HCT116 (cell line): ENCODE data around the gene ITPKB. TPM values are rescaled to one million over a fixed set of nuclear protein-coding genes. Genes with fewer than 3 reads are reported as not detected.

Experiments
- ATAC-seq: fragments of 200-7000 bp; cut with Tn5 transposase; 2 replicates; pipeline ENCODE4 v1.9.1; 2020; ENCODE audit warnings: mild to moderate bottlenecking, moderate library complexity
- BruUV-seq: library from RNA; stranded (reverse); fragments of 400-500 nt; replicated peaks from 2 replicates; lab custom pipeline; 2021; lab: Mats Ljungman, UMichigan
- CTCF ChIA-PET: fragments of 300-600 bp; sonication (Branson Sonifier 250); formaldehyde crosslinking; loops from one replicate; lab custom pipeline; 2021; ENCODE audit warnings: antibody characterized with exemption; lab: Charles Lee
- POLR2A ChIA-PET: fragments of 300-600, 350-600 bp; sonication (Branson Sonifier 250); formaldehyde crosslinking; loops from one replicate; lab custom pipeline; 2021; ENCODE audit warnings: antibody characterized with exemption; lab: Charles Lee
- RAD21 ChIA-PET, 2 experiments: fragments of 300-600 bp; sonication (Branson Sonifier 250); formaldehyde crosslinking; loops; one replicate each; lab custom pipeline; 2023; ENCODE audit warnings: low total read pairs in 2 of 2; ENCODE audit not compliant: uncharacterized antibody in 2 of 2, unreplicated experiment in 2 of 2, low non-redundant PET in 1 of 2; lab: Charles Lee
- DNase-seq: peaks from one replicate; pipeline ENCODE4 v3.0.0-alpha.2; 2010; ENCODE audit warnings: low read depth, low spot score
- H2AFZ ChIP-seq: fragments of 200-600 bp; shearing (Covaris generic), sonication (generic); 2 replicates; pipeline ENCODE4 v1.6.1; 2017; ENCODE audit warnings: low read depth, mixed run types, mixed read lengths, antibody characterized with exemption, low read length; ENCODE audit not compliant: poor library complexity, severe bottlenecking
- H3K27ac ChIP-seq: 2 replicates; pipeline ENCODE4 v1.5.1; 2012; ENCODE audit warnings: low read depth, low read length
- H3K27me3 ChIP-seq: fragments of 200-600 bp; sonication (generic); 2 replicates; pipeline ENCODE4 v1.6.1; 2016; ENCODE audit warnings: mixed run types, low read length, mixed read lengths; ENCODE audit not compliant: insufficient read depth
- H3K36me3 ChIP-seq, 2 experiments: fragments of 200-500 bp in 1 of 2; fragments of 200-600 bp in 1 of 2; sonication (Bioruptor generic) in 1 of 2; sonication (generic) in 1 of 2; 2 replicates each; pipeline versions ENCODE4 v1.5.1 to v1.6.1; 2014 to 2016; ENCODE audit warnings: low read length in 2 of 2, inconsistent platforms in 1 of 2, mixed read lengths in 1 of 2, mixed run types in 1 of 2; ENCODE audit not compliant: insufficient read depth in 2 of 2, control insufficient read depth in 1 of 2
- H3K4me1 ChIP-seq, 2 experiments: fragments of 200-600 bp in 1 of 2; sonication (generic) in 1 of 2; 2 replicates each; pipeline versions ENCODE4 v1.5.1 to v1.6.1; 2012 to 2017; ENCODE audit warnings: low read length in 2 of 2, inconsistent platforms in 1 of 2, mild to moderate bottlenecking in 1 of 2, mixed read lengths in 1 of 2, mixed run types in 1 of 2, moderate library complexity in 1 of 2; ENCODE audit not compliant: insufficient read depth in 2 of 2, control insufficient read depth in 1 of 2
- H3K4me2 ChIP-seq: fragments of 200-600 bp; sonication (generic); 2 replicates; pipeline ENCODE4 v1.6.1; 2017; ENCODE audit warnings: mixed run types, low read length, mixed read lengths
- H3K4me3 ChIP-seq, 2 experiments: fragments of 200-600 bp in 1 of 2; sonication (generic) in 1 of 2; replicated peaks in 1 of 2; 2 replicates each; pipeline ENCODE4 v1.5.1; 2011 to 2016; ENCODE audit warnings: low read length in 2 of 2, control low read depth in 1 of 2, low read depth in 1 of 2, mild to moderate bottlenecking in 1 of 2, mixed read lengths in 1 of 2, mixed run types in 1 of 2
- H3K79me2 ChIP-seq: fragments of 200-600 bp; sonication (generic); 2 replicates; pipeline ENCODE4 v1.6.1; 2017; ENCODE audit warnings: mild to moderate bottlenecking, mixed run types, low read length, moderate library complexity, mixed read lengths; ENCODE audit not compliant: insufficient read depth
- H3K9ac ChIP-seq: fragments of 200-600 bp; sonication (generic); 2 replicates; pipeline ENCODE4 v1.6.1; 2016; ENCODE audit warnings: low read length, mixed read lengths
- H3K9me2 ChIP-seq: fragments of 200-600 bp; sonication (generic), shearing (Covaris generic); 2 replicates; pipeline ENCODE4 v1.6.1; 2017; ENCODE audit warnings: mixed run types, mild to moderate bottlenecking, moderate library complexity; ENCODE audit not compliant: insufficient read depth
- H3K9me3 ChIP-seq, 2 experiments: fragments of 200-500 bp in 1 of 2; fragments of 200-600 bp in 1 of 2; sonication (Bioruptor generic) in 1 of 2; sonication (generic) in 1 of 2; 2 replicates each; pipeline ENCODE4 v1.6.1; 2014 to 2017; ENCODE audit warnings: low read length in 2 of 2, mixed read lengths in 2 of 2, inconsistent platforms in 1 of 2, low read depth in 1 of 2, mild to moderate bottlenecking in 1 of 2, mixed run types in 1 of 2, moderate library complexity in 1 of 2; ENCODE audit not compliant: control insufficient read depth in 1 of 2, insufficient read depth in 1 of 2
- H4K20me1 ChIP-seq: fragments of 200-600 bp; sonication (generic), shearing (Covaris generic); 2 replicates; pipeline ENCODE4 v1.6.1; 2017; ENCODE audit warnings: mixed run types, mild to moderate bottlenecking, moderate library complexity; ENCODE audit not compliant: insufficient read depth
- EGR1 ChIP-seq: IDR thresholded peaks from 2 replicates; pipeline ENCODE4 v1.6.1; 2012; ENCODE audit warnings: low read depth
- RAD21 ChIP-seq: IDR thresholded peaks from 2 replicates; pipeline ENCODE4 v1.6.1; 2012; ENCODE audit warnings: low read depth, mild to moderate bottlenecking
- SRF ChIP-seq: IDR thresholded peaks from 2 replicates; pipeline ENCODE4 v1.6.1; 2012; ENCODE audit warnings: low read depth
- TCF7L2 ChIP-seq: IDR thresholded peaks from 2 replicates; pipeline ENCODE4 v1.7.0; 2011; ENCODE audit warnings: borderline replicate concordance, inconsistent platforms; ENCODE audit not compliant: insufficient read depth, insufficient read length; ENCODE audit errors: extremely low read depth
- ZFX ChIP-seq: fragments of 450-650 bp; IDR thresholded peaks from 2 replicates; pipeline ENCODE4 v1.6.1; 2017
- intact Hi-C: fragments of 100-400 bp; cut with micrococcal nuclease; formaldehyde crosslinking; loops from 2 replicates; pipeline ENCODE4 v1.10.0; 2022
- total RNA-seq: library from RNA; stranded (reverse); gene quantifications from one replicate; pipeline ENCODE4 v1.2.1, GENCODE V29; 2021; ENCODE audit not compliant: unreplicated experiment
- TF ChIP-seq, protein P1 (sequence below): IDR thresholded peaks from 2 replicates; pipeline ENCODE4 v1.6.1; 2011; ENCODE audit warnings: mild to moderate bottlenecking, low read length, moderate library complexity; ENCODE audit not compliant: insufficient replicate concordance; ENCODE audit errors: extremely low read depth
- TF ChIP-seq, protein P2 (sequence below): IDR thresholded peaks from 2 replicates; pipeline ENCODE4 v1.6.1; 2012

Gene ITPKB
- total RNA-seq, 1 experiment from 2014 or later, result 4.4 TPM

DNA sequence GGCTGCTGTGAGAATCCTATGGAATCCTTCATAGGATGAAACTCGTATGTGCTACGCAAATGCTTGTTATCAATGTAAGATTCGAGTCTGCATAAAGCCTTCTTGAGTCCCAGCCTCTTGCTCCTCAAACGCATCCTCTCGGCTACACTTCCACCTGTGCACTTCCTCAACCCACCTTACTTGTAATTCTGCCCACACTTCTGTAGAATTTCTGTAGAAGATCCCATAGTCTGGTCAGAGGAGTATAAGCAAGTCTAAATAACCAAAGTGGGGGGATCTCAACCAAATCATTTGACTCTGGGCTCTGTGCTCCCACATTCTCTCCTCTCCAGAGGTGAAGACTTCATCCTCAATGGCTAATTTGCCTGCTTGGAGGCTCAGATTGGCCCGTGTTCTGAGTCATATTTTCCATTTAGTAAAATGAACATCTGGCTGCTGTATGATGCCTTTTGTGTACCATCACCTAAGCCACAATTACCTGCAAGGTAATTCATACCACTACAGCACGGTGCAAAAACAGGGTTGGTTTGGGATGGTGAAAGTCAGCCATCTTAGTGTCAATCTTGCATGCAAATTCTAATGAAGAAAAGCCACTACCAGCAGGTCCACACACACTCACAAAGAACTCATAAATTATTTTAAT is 63.2 kb downstream of the ITPKB start:
- no peak overlapping the region for H3K27ac ChIP-seq
- H4K20me1 ChIP-seq, result no peaks in the 10 kb centered on the region
- BruUV-seq, result no TSS peak
- TF ChIP-seq EGR1 (no peak), TCF7L2 (no peak), RAD21 (no peak), ZFX (no peak), SRF (no peak)
- TF ChIP-seq, protein P1, sequence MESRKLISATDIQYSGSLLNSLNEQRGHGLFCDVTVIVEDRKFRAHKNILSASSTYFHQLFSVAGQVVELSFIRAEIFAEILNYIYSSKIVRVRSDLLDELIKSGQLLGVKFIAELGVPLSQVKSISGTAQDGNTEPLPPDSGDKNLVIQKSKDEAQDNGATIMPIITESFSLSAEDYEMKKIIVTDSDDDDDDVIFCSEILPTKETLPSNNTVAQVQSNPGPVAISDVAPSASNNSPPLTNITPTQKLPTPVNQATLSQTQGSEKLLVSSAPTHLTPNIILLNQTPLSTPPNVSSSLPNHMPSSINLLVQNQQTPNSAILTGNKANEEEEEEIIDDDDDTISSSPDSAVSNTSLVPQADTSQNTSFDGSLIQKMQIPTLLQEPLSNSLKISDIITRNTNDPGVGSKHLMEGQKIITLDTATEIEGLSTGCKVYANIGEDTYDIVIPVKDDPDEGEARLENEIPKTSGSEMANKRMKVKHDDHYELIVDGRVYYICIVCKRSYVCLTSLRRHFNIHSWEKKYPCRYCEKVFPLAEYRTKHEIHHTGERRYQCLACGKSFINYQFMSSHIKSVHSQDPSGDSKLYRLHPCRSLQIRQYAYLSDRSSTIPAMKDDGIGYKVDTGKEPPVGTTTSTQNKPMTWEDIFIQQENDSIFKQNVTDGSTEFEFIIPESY, result no peak
- TF ChIP-seq, protein P2, sequence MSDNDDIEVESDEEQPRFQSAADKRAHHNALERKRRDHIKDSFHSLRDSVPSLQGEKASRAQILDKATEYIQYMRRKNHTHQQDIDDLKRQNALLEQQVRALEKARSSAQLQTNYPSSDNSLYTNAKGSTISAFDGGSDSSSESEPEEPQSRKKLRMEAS, result no peak
- H2AFZ ChIP-seq, result no peak overlapping the region
- H3K4me1 ChIP-seq, result peaks cover 3 to 32% of the 10 kb centered on the region in 2 experiments; a peak in 2 of 4 replicates
- DNase-seq (no peak), ATAC-seq (no peak)
- no peak overlapping the region for H3K4me2 ChIP-seq
- no peak overlapping the region for H3K9ac ChIP-seq
- no peaks in the 10 kb centered on the region for H3K27me3 ChIP-seq
- no peak overlapping the region for H3K4me3 ChIP-seq
- intact Hi-C loops, result no loop called here
- CTCF ChIA-PET, result no interaction called here
- no peaks in the 10 kb centered on the region for H3K9me3 ChIP-seq
- POLR2A ChIA-PET, result no interaction called here
- no peaks in the 10 kb centered on the region for H3K79me2 ChIP-seq
- no peaks in the 10 kb centered on the region for H3K9me2 ChIP-seq
- H3K36me3 ChIP-seq, result no peaks in the 10 kb centered on the region
- RAD21 ChIA-PET, result no interaction called here
